Endothelial cell of umbilical vein (primary cell): Measurements from ENCODE around the gene IRS1. TPM values are rescaled to one million over a fixed set of nuclear protein-coding genes. Genes with fewer than 3 reads are reported as not detected.

Experiments
- BruUV-seq: library from RNA; stranded (reverse); fragments of 400-500 nt; replicated peaks from 2 replicates; lab custom pipeline; 2021; lab: Mats Ljungman, UMichigan
- CTCF ChIA-PET: fragments of 300-600, 350-600 bp; sonication (Branson Sonifier 250); formaldehyde crosslinking; loops from one replicate; lab custom pipeline; 2021; ENCODE audit warnings: antibody characterized with exemption, inconsistent platforms; lab: Charles Lee
- POLR2A ChIA-PET: fragments of 300-600, 350-600 bp; sonication (Branson Sonifier 250); formaldehyde crosslinking; loops from one replicate; lab custom pipeline; 2021; ENCODE audit warnings: antibody characterized with exemption, inconsistent platforms; lab: Charles Lee
- DNase-seq: peaks from one replicate; pipeline ENCODE4 v3.0.0-alpha.2; 2011; ENCODE audit warnings: low read depth, low spot score
- FAIRE-seq: peaks from 2 replicates; lab custom pipeline; 2011; peaks lifted over from hg19 to GRCh38; lab: Jason Lieb, UNC
- H2AFZ ChIP-seq: 2 replicates; pipeline ENCODE4 v1.6.0; 2012; ENCODE audit warnings: low read depth, low read length, control low read depth, inconsistent platforms
- H3K27ac ChIP-seq: 2 replicates; pipeline ENCODE4 v1.5.1; 2011; ENCODE audit warnings: low read depth, mild to moderate bottlenecking, control low read depth, low read length, moderate library complexity; ENCODE audit not compliant: insufficient read depth
- H3K27me3 ChIP-seq, 2 experiments: 2 replicates each; pipeline versions ENCODE4 v1.6.0 to v1.6.1; 2011; ENCODE audit warnings: low read length in 2 of 2, mixed read lengths in 1 of 2; ENCODE audit not compliant: control insufficient read depth in 2 of 2, insufficient read depth in 2 of 2
- H3K36me3 ChIP-seq, 2 experiments: 2 replicates in 1 of 2; 3 replicates in 1 of 2; pipeline ENCODE4 v1.5.1; 2011; ENCODE audit warnings: low read length in 2 of 2, mild to moderate bottlenecking in 1 of 2, moderate library complexity in 1 of 2; ENCODE audit not compliant: control insufficient read depth in 2 of 2, insufficient read depth in 2 of 2; ENCODE audit errors: extremely low read depth in 1 of 2
- H3K4me1 ChIP-seq: 3 replicates; pipeline ENCODE4 v1.5.1; 2011; ENCODE audit warnings: mild to moderate bottlenecking, low read length; ENCODE audit not compliant: control insufficient read depth, insufficient read depth; ENCODE audit errors: extremely low read depth
- H3K4me2 ChIP-seq: 2 replicates; pipeline ENCODE4 v1.6.1; 2011; ENCODE audit warnings: low read length, control low read depth, mixed read lengths; ENCODE audit not compliant: insufficient read depth
- H3K4me3 ChIP-seq, 3 experiments: fragments of 200-600 bp in 1 of 3; sonication (generic), shearing (Covaris generic) in 1 of 3; replicated peaks in 1 of 3; 2 replicates each; pipeline ENCODE4 v1.5.1; 2011 to 2016; ENCODE audit warnings: control low read depth in 3 of 3, low read length in 3 of 3, mild to moderate bottlenecking in 2 of 3, inconsistent platforms in 1 of 3, low read depth in 1 of 3, moderate library complexity in 1 of 3; ENCODE audit not compliant: insufficient read depth in 1 of 3
- H3K79me2 ChIP-seq: 2 replicates; pipeline ENCODE4 v1.6.0; 2012; ENCODE audit warnings: low read length, inconsistent platforms; ENCODE audit not compliant: control insufficient read depth, insufficient read depth
- H3K9ac ChIP-seq: replicated peaks from 2 replicates; pipeline ENCODE3; 2011; ENCODE audit warnings: low read length, control low read depth; ENCODE audit not compliant: insufficient read depth; ENCODE audit errors: extremely low read depth
- H3K9me1 ChIP-seq: replicated peaks from 3 replicates; pipeline ENCODE4 v1.6.0; 2011; ENCODE audit warnings: mild to moderate bottlenecking, low read length; ENCODE audit not compliant: control insufficient read depth, insufficient read depth; ENCODE audit errors: extremely low read depth
- H3K9me3 ChIP-seq: replicated peaks from 2 replicates; pipeline ENCODE4 v1.5.1; 2012; ENCODE audit warnings: low read length, inconsistent platforms; ENCODE audit not compliant: control insufficient read depth, insufficient read depth
- H4K20me1 ChIP-seq: replicated peaks from 2 replicates; pipeline ENCODE3; 2011; ENCODE audit warnings: mild to moderate bottlenecking, low read length; ENCODE audit not compliant: control insufficient read depth, insufficient read depth; ENCODE audit errors: extremely low read depth
- CTCF ChIP-seq, 2 donors: IDR thresholded peaks; 1 replicate in 1 of 2; 2 replicates in 1 of 2; pipeline ENCODE4 v1.5.1; 2011; ENCODE audit warnings: low read length in 2 of 2, mild to moderate bottlenecking in 2 of 2, moderate library complexity in 2 of 2, control low read depth in 1 of 2, inconsistent platforms in 1 of 2, low read depth in 1 of 2; ENCODE audit not compliant: insufficient read depth in 1 of 2; ENCODE audit errors: extremely low read depth in 1 of 2
- EZH2 ChIP-seq: IDR thresholded peaks from 2 replicates; pipeline ENCODE4 v1.6.1; 2012; ENCODE audit warnings: borderline replicate concordance, low read depth, mild to moderate bottlenecking, moderate library complexity, low read length, inconsistent platforms; ENCODE audit not compliant: severe bottlenecking
- FOS ChIP-seq: IDR thresholded peaks from 2 replicates; pipeline ENCODE4 v1.6.1; 2011; ENCODE audit warnings: mild to moderate bottlenecking, low read length, moderate library complexity, borderline replicate concordance; ENCODE audit not compliant: insufficient read depth
- GATA2 ChIP-seq: IDR thresholded peaks from 2 replicates; pipeline ENCODE4 v1.7.0; 2011; ENCODE audit warnings: low read depth, mild to moderate bottlenecking, moderate library complexity, mixed read lengths, low read length; ENCODE audit not compliant: insufficient read length, insufficient read depth
- JUN ChIP-seq: IDR thresholded peaks from 2 replicates; pipeline ENCODE4 v1.6.1; 2011; ENCODE audit warnings: borderline replicate concordance, low read depth; ENCODE audit not compliant: insufficient read length, insufficient read depth
- MAX ChIP-seq: IDR thresholded peaks from 2 replicates; pipeline ENCODE4 v1.6.1; 2011; ENCODE audit not compliant: insufficient read depth, insufficient read length
- MYC ChIP-seq: IDR thresholded peaks from one replicate; pipeline ENCODE4 v1.6.1; 2011; ENCODE audit warnings: mild to moderate bottlenecking, low read depth, low read length
- POLR2A ChIP-seq: IDR thresholded peaks from 2 replicates; pipeline ENCODE4 v1.6.1; 2012; ENCODE audit warnings: low read depth, mild to moderate bottlenecking, control low read depth, low read length
- POLR2AphosphoS5 ChIP-seq: IDR thresholded peaks from 2 replicates; pipeline ENCODE4 v1.6.1; 2012; ENCODE audit warnings: low read depth, mild to moderate bottlenecking, control low read depth, low read length, moderate library complexity; ENCODE audit not compliant: insufficient read depth
- dilution Hi-C: fragments of 300-500 bp; cut with MboI; formaldehyde crosslinking; loops from one replicate; pipeline ENCODE4 v1.15.0; 2019; ENCODE audit warnings: low sequenced_read_pairs; ENCODE audit not compliant: extremely low pct_ligation_motif_present
- intact Hi-C: fragments of 100-400 bp; cut with micrococcal nuclease; formaldehyde crosslinking; loops from one replicate; pipeline ENCODE4 v1.10.0; 2022
- polyA plus RNA-seq, 4 experiments: library from polyadenylated mRNA; depleted of rRNA in 3 of 4; stranded (reverse) in 3 of 4; unstranded in 1 of 4; fragments of >200 nt; gene quantifications; 2 replicates each; pipeline versions ENCODE4 v1.2.1 to v1.2.3, GENCODE V29; 2011 to 2012; ENCODE audit warnings: missing spikeins in 1 of 4
- total RNA-seq: library from RNA; stranded (reverse); gene quantifications from 2 replicates; pipeline ENCODE4 v1.2.3, GENCODE V29; 2021

The IRS1 gene
- total and polyA plus RNA-seq, 2 donors (not counting 3 experiments of a cell fraction or from before 2014, with no cell fraction given) = 0.10 to 0.11 TPM

- POLR2A ChIA-PET = no interaction called here
- dilution Hi-C loops (no loop called here), intact Hi-C loops (no loop called here)
- no peaks in the 10 kb centered on the region for H4K20me1 ChIP-seq
- no peaks in the 10 kb centered on the region for H3K9me3 ChIP-seq
- TF ChIP-seq MAX (no peak), POLR2A (no peak), FOS (no peak), CTCF (IDR thresholded peaks at IDR 0.05; ENCODE audit: extremely low read depth in 1 of 2, insufficient read depth in 1 of 2, low read depth in 1 of 2, low read length in 2 of 2) (no peak), MYC (no peak), EZH2 (no peak), GATA2 (no peak), JUN (no peak), POLR2AphosphoS5 (no peak)
- no peak overlapping the region for H3K27ac ChIP-seq
- H3K4me2 ChIP-seq = no peak overlapping the region
- H3K36me3 ChIP-seq = no peaks in the 10 kb centered on the region
- H3K4me3 ChIP-seq = no peak overlapping the region
- CTCF ChIA-PET = interaction anchor here (1.1 kb wide), 1 partner anchor 221 kb away, joined by 3 read pairs; no protein-coding TSS in a partner anchor
- no peaks in the 10 kb centered on the region for H3K9me1 ChIP-seq
- no TSS peak for BruUV-seq
- FAIRE-seq (no peak), DNase-seq (no peak)
- no peaks in the 10 kb centered on the region for H3K4me1 ChIP-seq
- H3K79me2 ChIP-seq = no peaks in the 10 kb centered on the region
- H2AFZ ChIP-seq = no peak overlapping the region
- H3K27me3 ChIP-seq = no peaks in the 10 kb centered on the region
- no peak overlapping the region for H3K9ac ChIP-seq
These were observed 100.9 kb downstream of the IRS1 start for GRCh38 chr2:226698671-226699070.
